MM.1S (cell line): ENCODE results near the gene GYPE.
"Not testable (repeated sequence)": the region's sequence is repeated elsewhere in the genome, so short reads cannot be mapped to it uniquely, and the experiment has no call there.

Source experiments
- DNase-seq: peaks from one replicate; pipeline ENCODE4 v3.0.0-alpha.2; 2015
- H2AFZ ChIP-seq: fragments of 300-600 bp; sonication (generic); 2 replicates; pipeline ENCODE4 v1.6.0; 2016; ENCODE audit warnings: antibody characterized with exemption, low read length
- H3F3A ChIP-seq: fragments of 300-600 bp; sonication (generic); 2 replicates; pipeline ENCODE4 v1.6.1; 2016; ENCODE audit warnings: mild to moderate bottlenecking, antibody characterized with exemption, low read length, moderate library complexity, mixed read lengths; ENCODE audit not compliant: insufficient read depth
- H3K27ac ChIP-seq: fragments of 300-600 bp; sonication (generic); 2 replicates; pipeline ENCODE4 v1.5.1; 2016; ENCODE audit warnings: mild to moderate bottlenecking, low read length
- H3K27me3 ChIP-seq: fragments of 300-600 bp; sonication (generic); replicated peaks from 2 replicates; pipeline ENCODE4 v1.6.0; 2016; ENCODE audit warnings: low read length; ENCODE audit not compliant: insufficient read depth
- H3K36me3 ChIP-seq: fragments of 300-600 bp; sonication (generic); replicated peaks from 2 replicates; pipeline ENCODE4 v1.6.1; 2016; ENCODE audit warnings: mild to moderate bottlenecking, low read length, mixed read lengths; ENCODE audit not compliant: insufficient read depth
- H3K4me1 ChIP-seq: fragments of 300-600 bp; sonication (generic); 2 replicates; pipeline ENCODE4 v1.6.1; 2016; ENCODE audit warnings: low read length, mixed read lengths
- H3K4me2 ChIP-seq: fragments of 300-600 bp; sonication (generic); 2 replicates; pipeline ENCODE4 v1.6.0; 2016; ENCODE audit warnings: low read depth, low read length
- H3K4me3 ChIP-seq: fragments of 300-600 bp; sonication (generic); 2 replicates; pipeline ENCODE4 v1.5.1; 2016; ENCODE audit warnings: low read length, mixed read lengths
- H3K79me2 ChIP-seq: fragments of 300-600 bp; sonication (generic); 2 replicates; pipeline ENCODE4 v1.6.1; 2016; ENCODE audit warnings: mixed run types, low read length, mixed read lengths
- H3K9ac ChIP-seq: fragments of 300-600 bp; sonication (generic); 2 replicates; pipeline ENCODE4 v1.6.1; 2016; ENCODE audit warnings: low read length, mixed read lengths
- H3K9me2 ChIP-seq: fragments of 300-600 bp; sonication (generic); replicated peaks from 2 replicates; pipeline ENCODE4 v1.6.1; 2016; ENCODE audit warnings: mild to moderate bottlenecking, low read length, mixed read lengths; ENCODE audit not compliant: insufficient read depth
- H3K9me3 ChIP-seq: fragments of 300-600 bp; sonication (generic); replicated peaks from 2 replicates; pipeline ENCODE4 v1.6.1; 2016; ENCODE audit warnings: mild to moderate bottlenecking, low read length, mixed read lengths; ENCODE audit not compliant: insufficient read depth
- H4K20me1 ChIP-seq: fragments of 300-600 bp; sonication (generic); 2 replicates; pipeline ENCODE4 v1.6.1; 2016; ENCODE audit warnings: mild to moderate bottlenecking, low read length, moderate library complexity, mixed read lengths; ENCODE audit not compliant: insufficient read depth

Gene GYPE

DNA sequence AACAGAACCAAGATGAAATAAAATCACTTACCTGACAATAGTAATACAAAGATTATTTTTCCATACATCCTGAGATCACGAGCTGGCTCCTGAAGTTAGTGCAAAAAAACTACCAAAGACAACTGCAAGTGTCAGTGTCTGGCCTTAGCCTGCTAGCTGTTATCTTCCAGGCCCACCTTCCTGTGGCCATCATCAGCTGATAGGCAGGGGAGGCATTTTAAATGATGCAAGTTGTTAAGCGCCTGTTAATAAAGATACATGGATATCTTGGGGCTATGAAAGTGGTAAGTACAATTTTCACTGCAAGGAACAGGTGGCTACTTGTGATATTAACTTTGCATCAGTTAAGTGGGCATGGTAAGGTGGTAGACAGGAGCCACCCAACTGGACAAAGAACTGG, at the start of gene GYPE:
Gene GYPE (minus strand): TSS at position 120 of the 400 bp plus-strand sequence. CDS start 52 bp downstream, at position 68.
- not testable (repeated sequence) for H3K9me3 ChIP-seq, H3K27me3 ChIP-seq, H3F3A ChIP-seq, H4K20me1 ChIP-seq, DNase-seq, H3K4me1 ChIP-seq, H3K36me3 ChIP-seq, H3K79me2 ChIP-seq, H3K4me2 ChIP-seq, H3K9me2 ChIP-seq, H2AFZ ChIP-seq, H3K4me3 ChIP-seq, H3K9ac ChIP-seq, H3K27ac ChIP-seq

DNA sequence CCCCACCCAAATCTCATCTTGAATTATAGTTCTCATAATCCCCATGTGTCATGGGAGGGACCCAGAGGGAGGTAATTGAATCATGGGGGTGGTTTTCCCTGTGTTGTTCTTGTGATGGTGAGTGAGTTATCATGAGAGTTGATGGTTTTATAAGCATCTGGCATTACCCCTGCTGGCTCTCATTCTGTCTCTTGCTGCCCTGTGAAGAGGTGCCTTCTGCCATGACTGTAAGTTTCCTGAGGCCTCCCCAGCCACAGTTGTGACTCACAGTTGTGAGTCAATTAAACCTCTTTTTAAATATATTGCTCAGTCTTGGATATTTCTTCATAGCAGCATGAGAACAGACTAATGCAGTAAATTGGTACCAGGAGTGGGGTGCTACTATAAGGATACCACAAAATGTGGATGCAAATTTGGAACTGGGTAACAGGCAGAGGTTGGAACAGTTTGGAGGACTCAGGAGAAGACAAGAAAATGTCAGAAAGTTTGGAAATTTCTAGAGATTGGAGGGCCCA, 46.2 kb upstream of the GYPE start:
- not testable (repeated sequence) for H3K9me3 ChIP-seq, H3K4me3 ChIP-seq, H3K79me2 ChIP-seq, H3K27ac ChIP-seq, H4K20me1 ChIP-seq, H3K9me2 ChIP-seq, H2AFZ ChIP-seq, H3K4me2 ChIP-seq, H3K27me3 ChIP-seq, H3F3A ChIP-seq, H3K4me1 ChIP-seq, H3K9ac ChIP-seq, H3K36me3 ChIP-seq, DNase-seq

- H4K20me1 ChIP-seq, H3K79me2 ChIP-seq, H3K9ac ChIP-seq, H3K27me3 ChIP-seq, H3F3A ChIP-seq, H3K9me2 ChIP-seq, DNase-seq, H3K36me3 ChIP-seq, H3K9me3 ChIP-seq, H3K4me1 ChIP-seq, H3K27ac ChIP-seq, H2AFZ ChIP-seq, H3K4me3 ChIP-seq, H3K4me2 ChIP-seq: not testable (repeated sequence)
Observed at GRCh38 chr4:143950967-143951366, 45.6 kb upstream of the GYPE start.

GRCh38 chr4:143950185-143950584, 44.8 kb upstream of the GYPE start:
- H2AFZ ChIP-seq, H3K36me3 ChIP-seq, H3K9ac ChIP-seq, H3K4me3 ChIP-seq, H3F3A ChIP-seq, H3K79me2 ChIP-seq, H3K9me2 ChIP-seq, H3K27me3 ChIP-seq, H3K4me1 ChIP-seq, H3K27ac ChIP-seq, DNase-seq, H3K4me2 ChIP-seq, H3K9me3 ChIP-seq, H4K20me1 ChIP-seq: not testable (repeated sequence)

- H2AFZ ChIP-seq, H3K4me3 ChIP-seq, H3K36me3 ChIP-seq, H3K4me2 ChIP-seq, H3K9ac ChIP-seq, H3K79me2 ChIP-seq, H3K9me2 ChIP-seq, H3F3A ChIP-seq, H3K27me3 ChIP-seq, DNase-seq, H3K27ac ChIP-seq, H3K9me3 ChIP-seq, H4K20me1 ChIP-seq, H3K4me1 ChIP-seq: not testable (repeated sequence)
Observed at GRCh38 chr4:143947493-143947892, 42.1 kb upstream of the GYPE start.

DNA sequence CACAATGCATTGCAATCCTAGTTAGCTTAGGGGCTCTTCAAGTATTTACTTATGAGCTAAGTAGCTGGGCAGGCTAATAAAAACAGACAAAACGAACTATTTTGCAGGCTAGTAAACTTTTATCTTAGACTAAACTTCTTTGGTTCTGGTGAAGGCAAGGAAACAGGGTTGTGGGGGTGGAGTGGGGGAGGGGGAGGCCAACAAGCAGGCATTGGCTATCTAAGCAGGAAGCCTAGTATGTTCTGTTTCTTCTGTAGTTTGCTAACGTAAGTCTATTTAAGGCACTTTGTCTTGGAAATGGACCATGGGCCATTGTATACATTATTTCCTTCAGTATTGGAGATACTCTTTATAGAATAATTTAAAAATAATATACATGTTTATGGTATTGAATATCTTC, 35.3 kb upstream of the GYPE start:
- not testable (repeated sequence) for H3K4me2 ChIP-seq, H3K4me1 ChIP-seq, H3K79me2 ChIP-seq, H3K27me3 ChIP-seq, H3K9me2 ChIP-seq, H2AFZ ChIP-seq, DNase-seq, H3K9ac ChIP-seq, H3K36me3 ChIP-seq, H4K20me1 ChIP-seq, H3K9me3 ChIP-seq, H3K4me3 ChIP-seq, H3K27ac ChIP-seq, H3F3A ChIP-seq
